AG04450 (cell line): ENCODE data around the gene AFF1. TPM values are rescaled to one million over a fixed set of nuclear protein-coding genes. Genes with fewer than 3 reads are reported as not detected.

ENCODE experiments used
- CTCF ChIA-PET: fragments of 300-600, 350-600 bp; formaldehyde crosslinking; extraction: SDS; loops from one replicate; lab custom pipeline; 2022; ENCODE audit warnings: antibody characterized with exemption, inconsistent platforms; lab: Charles Lee
- POLR2A ChIA-PET: fragments of 350-600 bp; formaldehyde crosslinking; extraction: SDS; loops from one replicate; lab custom pipeline; 2021; ENCODE audit warnings: antibody characterized with exemption, inconsistent platforms; lab: Yijun Ruan, JAX
- DNase-seq: peaks from one replicate; pipeline ENCODE4 v3.0.0-alpha.2; 2011; ENCODE audit warnings: low read depth, low spot score
- H3K27ac ChIP-seq: one replicate; pipeline ENCODE4 v1.5.1; 2012; ENCODE audit warnings: low read depth, low read length, control low read depth
- H3K27me3 ChIP-seq: one replicate; pipeline ENCODE4 v1.6.0; 2012; ENCODE audit warnings: low read length; ENCODE audit not compliant: control insufficient read depth, insufficient read depth
- H3K4me3 ChIP-seq: 2 replicates; pipeline ENCODE4 v1.5.1; 2011; ENCODE audit warnings: mild to moderate bottlenecking, low read depth, low read length, control low read depth
- H3K9me3 ChIP-seq: 2 replicates; pipeline ENCODE4 v1.5.1; 2012; ENCODE audit warnings: low read length; ENCODE audit not compliant: control insufficient read depth, insufficient read depth
- CTCF ChIP-seq: IDR thresholded peaks from 2 replicates; pipeline ENCODE4 v1.5.1; 2011; ENCODE audit warnings: low read depth, low read length, control low read depth, inconsistent platforms
- polyA plus RNA-seq: library from polyadenylated mRNA; depleted of rRNA; stranded (reverse); fragments of >200 nt; gene quantifications from 2 replicates; pipeline ENCODE4 v1.2.3, GENCODE V29; 2011

Gene AFF1
- polyA plus RNA-seq, 1 experiment: 17.2 TPM

- DNase-seq: no peak
- Histone ChIP-seq H3K27ac (no peak overlapping the region), H3K27me3 (no peaks in the 10 kb centered on the region), H3K4me3 (no peak overlapping the region), H3K9me3 (no peaks in the 10 kb centered on the region)
- ChIA-PET CTCF (no interaction called here), POLR2A (no interaction called here)
- no peak for TF ChIP-seq CTCF
Observed at GRCh38 chr4:87052615-87053014, 117.8 kb downstream of the AFF1 start.

- POLR2A ChIA-PET: no interaction called here
- DNase-seq: no peak
- no peak for TF ChIP-seq CTCF
- H3K4me3 ChIP-seq: no peak overlapping the region
- H3K27ac ChIP-seq: no peak overlapping the region
- no peaks in the 10 kb centered on the region for H3K9me3 ChIP-seq
- H3K27me3 ChIP-seq: no peaks in the 10 kb centered on the region
- CTCF ChIA-PET: interaction anchor here (0.8 to 1.0 kb wide), 2 partner anchors 45 to 131 kb away, joined by 4 read pairs; no protein-coding TSS in a partner anchor
Observed at GRCh38 chr4:87053176-87053658, 118.4 kb downstream of the AFF1 start.

GRCh38 chr4:87053802-87054767 lies 119.3 kb downstream of the AFF1 start:
- ChIA-PET CTCF (interaction anchor here (0.8 to 1.7 kb wide), 4 partner anchors 46 to 132 kb away, joined by 4 to 7 read pairs (median 4); no protein-coding TSS in a partner anchor), POLR2A (interaction anchor here (0.6 kb wide), 1 partner anchor 93 kb away, joined by 3 read pairs; no protein-coding TSS in a partner anchor)
- DNase-seq: no peak
- Histone ChIP-seq H3K27ac (no peak overlapping the region), H3K27me3 (no peaks in the 10 kb centered on the region), H3K4me3 (no peak overlapping the region), H3K9me3 (no peaks in the 10 kb centered on the region)
- TF ChIP-seq CTCF: no peak

DNA sequence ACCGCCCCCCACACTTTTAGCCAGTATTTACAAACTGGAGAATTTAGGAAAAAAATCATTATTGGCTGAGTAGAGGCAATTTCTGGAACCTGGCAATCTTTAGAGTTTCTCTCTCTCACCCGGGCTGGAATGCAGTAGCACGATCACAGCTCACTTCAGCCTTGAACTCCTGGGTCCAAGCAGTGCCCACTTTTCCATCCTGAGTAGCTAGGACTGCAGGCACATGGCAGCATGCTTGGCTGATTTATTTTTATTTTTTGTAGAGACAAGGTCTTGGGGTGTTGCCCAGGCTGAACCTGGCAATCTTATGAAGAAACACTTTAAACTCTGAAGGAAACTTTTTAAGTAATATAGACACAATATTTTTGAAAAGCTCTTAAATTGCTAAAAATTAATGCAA lies 120.1 kb downstream of the AFF1 start:
- H3K27me3 ChIP-seq: no peaks in the 10 kb centered on the region
- TF ChIP-seq CTCF: no peak
- CTCF ChIA-PET: interaction anchor here (1.2 to 1.7 kb wide), 3 partner anchors 38 to 133 kb away, joined by 3 to 7 read pairs (median 5); no protein-coding TSS in a partner anchor
- no peak for DNase-seq
- H3K9me3 ChIP-seq: no peaks in the 10 kb centered on the region
- no peak overlapping the region for H3K27ac ChIP-seq
- no peak overlapping the region for H3K4me3 ChIP-seq
- POLR2A ChIA-PET: no interaction called here

DNA sequence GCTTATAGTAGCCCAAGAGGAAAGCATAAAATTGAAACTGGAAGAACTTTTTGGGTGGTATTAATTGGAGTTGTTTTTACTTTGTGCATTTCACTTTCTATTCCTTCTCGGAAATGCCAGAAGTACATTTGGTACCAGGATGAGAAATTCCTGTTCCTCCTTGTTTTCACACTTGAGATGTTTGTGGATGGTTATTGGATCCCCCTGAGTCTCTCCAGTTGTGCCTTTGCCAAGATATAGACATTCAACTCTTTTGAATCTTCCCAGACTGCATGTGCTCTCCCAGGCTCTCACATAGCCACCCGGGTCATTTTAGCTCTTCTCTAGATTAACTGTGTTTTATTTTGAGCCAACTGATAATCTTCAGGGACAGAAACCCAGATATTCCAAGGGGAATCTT lies 120.5 kb downstream of the AFF1 start:
- Histone ChIP-seq H3K27ac (no peak overlapping the region), H3K9me3 (no peaks in the 10 kb centered on the region), H3K4me3 (no peak overlapping the region), H3K27me3 (no peaks in the 10 kb centered on the region)
- CTCF ChIA-PET: interaction anchor here (1.1 to 1.7 kb wide), 4 partner anchors 12 to 133 kb away, joined by 3 to 7 read pairs (median 4); no protein-coding TSS in a partner anchor
- DNase-seq: no peak
- POLR2A ChIA-PET: no interaction called here
- TF ChIP-seq CTCF: no peak
